ENCODE measurements around the gene ADGRL3.
"Not testable (repeated sequence)": the region's sequence is repeated elsewhere in the genome, so short reads cannot be mapped to it uniquely, and the experiment has no call there.

DNA sequence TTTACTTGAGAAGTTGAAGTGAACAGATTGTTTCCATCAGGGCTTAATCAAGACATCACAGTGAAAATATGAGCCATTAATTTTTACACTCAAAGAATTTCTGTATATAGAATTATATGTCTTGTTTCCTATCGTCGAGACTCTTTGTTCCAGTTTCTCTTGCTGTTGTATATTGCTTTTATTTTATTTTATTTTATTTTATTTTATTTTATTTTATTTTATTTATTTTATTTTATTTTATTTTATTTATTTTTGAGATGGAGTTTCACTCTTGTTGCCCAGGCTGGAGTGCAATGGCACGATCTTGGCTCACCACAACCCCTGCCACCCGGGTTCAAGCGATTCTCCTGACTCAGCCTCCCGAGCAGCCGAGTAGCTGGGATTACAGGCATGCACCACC, 786.8 kb downstream of the ADGRL3 start:
- not testable (repeated sequence) for TF ChIP-seq CTCF (conservative IDR thresholded peaks at IDR 0.05 in 1 of 2, IDR thresholded peaks at IDR 0.05 in 1 of 2; ENCODE audit: low read depth in 1 of 2, low read length in 2 of 2); EZH2 (IDR thresholded peaks at IDR 0.05; ENCODE audit: low read length, missing control alignments)
